Cardiac fibroblast (primary cell): Measurements from ENCODE around the gene TNC.

Experiments used
- DNase-seq, 2 donors: peaks; one replicate each; pipeline versions ENCODE4 v3.0.0 to v3.0.0-alpha.2; 2010; ENCODE audit warnings: low read depth in 2 of 2
- H3K4me3 ChIP-seq, 2 donors: replicated peaks in 1 of 2; 1 replicate in 1 of 2; 2 replicates in 1 of 2; pipeline ENCODE4 v1.5.1; 2011; ENCODE audit warnings: low read depth in 2 of 2, low read length in 2 of 2, mild to moderate bottlenecking in 2 of 2, moderate library complexity in 1 of 2
- TF ChIP-seq, protein P1 (sequence below): IDR thresholded peaks from one replicate; pipeline ENCODE4 v1.5.1; 2011; ENCODE audit warnings: low read depth, mild to moderate bottlenecking, low read length, inconsistent platforms

Gene TNC

GRCh38 chr9:115093520-115093919 lies 24.4 kb downstream of the TNC start:
- no peak overlapping the region for H3K4me3 ChIP-seq
- TF ChIP-seq, protein P1, sequence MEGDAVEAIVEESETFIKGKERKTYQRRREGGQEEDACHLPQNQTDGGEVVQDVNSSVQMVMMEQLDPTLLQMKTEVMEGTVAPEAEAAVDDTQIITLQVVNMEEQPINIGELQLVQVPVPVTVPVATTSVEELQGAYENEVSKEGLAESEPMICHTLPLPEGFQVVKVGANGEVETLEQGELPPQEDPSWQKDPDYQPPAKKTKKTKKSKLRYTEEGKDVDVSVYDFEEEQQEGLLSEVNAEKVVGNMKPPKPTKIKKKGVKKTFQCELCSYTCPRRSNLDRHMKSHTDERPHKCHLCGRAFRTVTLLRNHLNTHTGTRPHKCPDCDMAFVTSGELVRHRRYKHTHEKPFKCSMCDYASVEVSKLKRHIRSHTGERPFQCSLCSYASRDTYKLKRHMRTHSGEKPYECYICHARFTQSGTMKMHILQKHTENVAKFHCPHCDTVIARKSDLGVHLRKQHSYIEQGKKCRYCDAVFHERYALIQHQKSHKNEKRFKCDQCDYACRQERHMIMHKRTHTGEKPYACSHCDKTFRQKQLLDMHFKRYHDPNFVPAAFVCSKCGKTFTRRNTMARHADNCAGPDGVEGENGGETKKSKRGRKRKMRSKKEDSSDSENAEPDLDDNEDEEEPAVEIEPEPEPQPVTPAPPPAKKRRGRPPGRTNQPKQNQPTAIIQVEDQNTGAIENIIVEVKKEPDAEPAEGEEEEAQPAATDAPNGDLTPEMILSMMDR: no peak
- DNase-seq: no peak

- TF ChIP-seq, protein P1: no peak
- no peak overlapping the region for H3K4me3 ChIP-seq
- DNase-seq: no peak
These were observed 27.5 kb downstream of the TNC start for GRCh38 chr9:115090486-115090885.

GRCh38 chr9:115088860-115089259 lies 29.1 kb downstream of the TNC start:
- TF ChIP-seq, protein P1: no peak
- H3K4me3 ChIP-seq: no peak overlapping the region
- peak in 1 of 2 donors; percentile 5 for DNase-seq

DNA sequence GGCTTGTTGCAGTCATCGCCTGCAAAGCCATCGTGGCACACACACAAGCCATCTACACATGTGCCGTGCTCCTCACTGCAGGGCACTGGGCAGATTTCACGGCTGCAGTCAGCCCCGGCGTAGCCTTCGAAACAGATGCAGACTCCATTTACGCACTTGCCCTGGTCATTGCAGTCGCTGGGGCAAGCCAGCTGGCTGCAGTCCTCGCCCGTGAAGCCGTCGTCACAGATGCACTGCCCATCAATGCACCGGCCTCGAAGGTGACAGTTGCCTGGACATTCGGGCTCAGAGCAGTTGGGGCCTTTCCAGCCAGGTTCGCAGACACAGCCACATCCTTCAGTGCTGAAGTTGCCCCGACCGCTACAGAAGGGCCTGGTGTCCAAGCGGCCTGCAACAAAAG lies 31.1 kb downstream of the TNC start:
- DNase-seq: no peak
- TF ChIP-seq, protein P1: no peak
- no peak overlapping the region for H3K4me3 ChIP-seq

- no peak for DNase-seq
- no peak overlapping the region for H3K4me3 ChIP-seq
- TF ChIP-seq, protein P1: no peak
These were observed 31.5 kb downstream of the TNC start for GRCh38 chr9:115086461-115086860.

GRCh38 chr9:115085773-115086377 lies 32.1 kb downstream of the TNC start:
- no peak for DNase-seq
- TF ChIP-seq, protein P1: no peak
- H3K4me3 ChIP-seq: no peak overlapping the region

DNA sequence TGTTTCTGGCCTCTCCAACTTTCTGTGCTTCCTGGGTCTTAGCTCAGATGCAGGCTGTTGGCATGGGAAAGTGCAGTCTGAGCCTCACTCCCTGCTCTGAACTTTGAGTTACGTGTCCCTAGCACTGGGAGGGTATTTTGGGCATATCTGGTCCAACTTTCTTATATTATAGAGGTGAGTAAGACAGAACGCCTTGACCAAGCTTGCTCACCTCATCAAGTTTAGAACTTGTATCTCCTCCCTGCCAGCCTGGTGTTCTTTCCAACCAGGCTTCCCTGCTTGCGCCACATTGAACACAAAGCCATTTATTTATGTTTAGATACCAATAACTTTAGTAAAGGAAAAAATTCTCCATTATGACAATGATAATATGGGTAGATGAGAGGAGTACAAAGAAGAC lies 33.2 kb downstream of the TNC start:
- no peak overlapping the region for H3K4me3 ChIP-seq
- no peak for DNase-seq
- TF ChIP-seq, protein P1: no peak
